GM19328 (cell line): ENCODE results near the gene SLC6A5.

Experiments
- ATAC-seq: cut with Tn5 transposase; IDR thresholded peaks from one replicate; pipeline ENCODE4 v1.9.1; 2021; ENCODE audit warnings: mild to moderate bottlenecking, moderate library complexity; ENCODE audit not compliant: unreplicated experiment

Gene SLC6A5

DNA sequence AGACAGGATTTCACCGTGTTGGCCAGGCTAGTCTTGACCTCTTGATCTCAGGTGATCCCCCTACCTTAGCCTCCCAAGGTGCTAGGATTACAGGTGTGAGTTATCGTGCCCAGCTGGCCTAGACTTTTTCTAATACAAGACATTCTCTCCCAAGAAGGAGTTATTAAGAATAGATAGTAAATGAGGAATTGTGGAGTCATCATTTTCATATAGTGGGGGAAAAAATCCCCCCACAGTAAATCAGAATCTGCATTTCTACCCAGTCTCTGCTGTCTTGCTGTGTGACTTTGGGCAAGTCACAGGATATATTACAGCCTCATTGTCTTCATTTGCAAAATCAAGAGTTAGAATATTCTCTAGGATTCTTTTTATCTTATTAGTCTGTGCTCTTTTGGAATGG, 21.6 kb downstream of the SLC6A5 start:
- no peak for ATAC-seq

DNA sequence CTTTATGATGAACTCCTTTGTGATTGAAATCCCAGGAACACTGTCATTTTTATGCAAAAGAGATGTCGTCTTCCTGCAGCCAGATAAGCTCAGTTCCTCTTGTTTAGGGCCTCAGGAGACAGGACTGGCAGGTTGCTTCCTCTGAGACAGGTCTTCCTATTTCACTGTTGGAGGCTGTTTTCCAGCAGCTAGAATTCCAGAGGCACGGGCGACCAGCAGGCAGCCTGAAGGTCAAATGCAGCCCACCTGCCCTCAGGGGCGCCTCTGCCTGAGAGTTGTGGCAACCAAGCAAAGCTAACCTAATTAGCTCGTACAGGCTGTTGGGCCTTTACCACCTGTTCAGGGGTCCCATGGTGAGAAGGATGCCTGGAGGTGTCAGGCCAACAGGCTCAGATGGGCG, 22.3 kb downstream of the SLC6A5 start:
- no peak for ATAC-seq

DNA sequence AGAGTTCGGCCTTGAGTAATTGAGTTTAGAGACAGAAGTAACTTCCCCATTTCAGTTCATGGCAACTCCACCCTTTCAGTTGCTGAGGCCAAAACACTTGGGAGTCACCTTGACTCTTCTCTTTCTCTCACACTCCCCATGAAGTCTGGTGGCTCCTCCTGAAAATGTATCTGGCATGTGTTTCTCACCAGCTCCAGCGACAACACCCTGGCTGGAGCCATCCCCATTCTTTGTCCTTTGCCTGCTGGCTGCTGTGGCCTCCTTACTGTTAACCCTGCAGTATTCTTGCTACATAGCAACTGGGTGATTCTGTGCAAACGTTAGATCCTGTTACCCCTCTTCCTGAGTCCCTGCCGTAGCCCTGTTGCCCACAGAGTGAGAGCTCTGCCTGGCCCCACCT, 23.8 kb downstream of the SLC6A5 start:
- no peak for ATAC-seq

DNA sequence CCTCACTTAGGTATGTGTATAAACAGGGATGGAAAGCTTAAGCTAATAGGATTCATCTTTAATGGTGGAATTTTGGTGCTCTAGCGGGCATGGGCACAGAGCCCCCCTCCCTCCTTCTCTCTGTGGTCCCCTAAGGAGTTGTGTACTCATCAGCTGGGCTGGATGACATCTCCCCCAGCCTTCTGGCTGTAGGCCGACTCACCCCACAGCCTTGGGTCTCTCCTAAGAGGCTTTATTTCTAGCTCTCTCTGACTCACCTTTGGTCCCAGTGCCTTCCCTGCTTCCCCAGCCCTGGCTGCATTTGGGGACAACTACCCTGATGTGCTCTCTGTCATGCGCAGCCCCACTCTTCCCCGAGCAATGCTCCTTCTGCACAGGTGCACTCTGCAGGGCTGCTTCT, 26.9 kb downstream of the SLC6A5 start:
- ATAC-seq = no peak

DNA sequence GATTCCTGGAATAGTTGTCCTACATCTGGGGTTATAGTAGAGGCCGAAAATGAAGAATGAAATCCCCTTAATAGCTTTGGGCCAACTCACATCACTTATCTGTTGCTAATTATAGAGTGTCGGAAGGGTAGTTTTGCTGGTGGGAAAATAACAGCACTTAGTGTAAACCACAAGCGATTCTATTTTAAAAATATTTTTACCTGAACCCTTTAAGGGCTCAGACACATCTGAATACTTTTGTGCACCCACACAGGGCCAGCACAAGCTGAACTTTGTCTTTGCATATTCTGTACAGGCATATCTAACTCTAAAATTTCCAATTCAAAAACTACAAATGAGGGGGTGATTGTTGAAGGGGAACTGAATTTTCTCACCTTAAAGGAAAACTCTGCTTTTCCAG, 27.6 kb downstream of the SLC6A5 start:
- no peak for ATAC-seq

DNA sequence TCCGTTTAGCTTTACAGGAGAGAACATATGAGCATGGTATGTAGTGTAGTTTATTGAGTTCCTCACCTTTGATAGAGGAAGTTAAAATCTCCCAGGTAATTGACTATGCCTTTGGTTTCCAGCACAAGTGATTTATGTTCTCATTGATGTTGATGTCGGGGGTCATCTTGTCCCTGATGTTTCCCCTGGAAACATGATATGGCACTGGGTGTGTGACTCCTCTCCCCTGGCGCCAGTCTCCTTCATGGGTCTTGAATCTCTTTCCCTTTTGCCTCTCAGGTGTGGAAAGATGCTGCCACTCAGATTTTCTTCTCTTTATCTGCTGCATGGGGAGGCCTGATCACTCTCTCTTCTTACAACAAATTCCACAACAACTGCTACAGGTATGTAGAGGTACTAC, 28.3 kb downstream of the SLC6A5 start:
- no peak for ATAC-seq

DNA sequence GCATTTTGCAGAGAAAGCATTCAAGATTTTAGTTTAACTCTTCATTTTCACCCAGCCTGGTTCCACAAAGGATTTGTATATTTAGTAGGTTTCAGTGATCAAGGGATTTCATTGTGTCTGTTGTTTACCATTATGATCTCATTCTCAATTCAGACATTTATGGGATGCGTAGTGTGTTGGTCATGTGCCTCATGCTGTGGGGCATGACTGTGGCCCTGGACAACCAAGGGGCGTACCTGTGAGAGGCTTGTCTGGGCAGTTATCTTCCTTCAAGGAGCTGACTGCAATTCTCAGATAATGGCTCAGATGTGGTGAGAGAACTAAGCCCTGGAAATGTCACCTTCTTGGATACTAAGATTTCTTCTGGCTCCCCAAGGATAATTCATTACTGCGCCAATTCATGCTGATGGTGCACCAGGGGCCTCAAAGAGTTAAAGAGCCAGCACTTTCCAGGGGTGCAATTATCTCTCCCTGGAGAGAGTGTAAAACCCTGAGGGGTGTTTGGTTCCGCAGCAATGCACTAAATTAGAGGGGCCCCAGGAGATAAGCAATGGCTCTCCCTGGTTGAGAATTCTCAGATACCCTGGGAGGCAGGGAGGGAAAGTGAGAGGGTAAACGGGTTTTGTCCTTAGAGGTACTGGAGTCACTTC, 32.2 kb downstream of the SLC6A5 start:
- no peak for ATAC-seq

DNA sequence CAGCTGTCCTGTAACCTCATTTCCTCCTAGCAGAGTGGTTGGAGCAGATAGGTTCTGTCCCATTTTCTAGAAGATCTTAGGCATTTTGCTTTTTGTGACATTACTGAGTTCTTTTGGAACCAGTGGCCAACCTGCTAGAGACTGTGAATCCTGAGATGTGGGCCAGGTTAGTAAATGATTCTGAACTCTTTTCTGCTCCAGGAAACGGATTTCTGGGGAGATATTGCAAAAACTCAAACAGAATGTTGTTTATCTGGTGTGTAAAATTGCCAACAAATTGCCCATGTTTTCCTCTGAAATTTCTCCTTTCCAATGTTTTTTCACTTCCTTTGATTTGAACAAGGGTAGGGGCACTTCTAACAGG, 32.7 kb downstream of the SLC6A5 start:
- ATAC-seq = no peak

DNA sequence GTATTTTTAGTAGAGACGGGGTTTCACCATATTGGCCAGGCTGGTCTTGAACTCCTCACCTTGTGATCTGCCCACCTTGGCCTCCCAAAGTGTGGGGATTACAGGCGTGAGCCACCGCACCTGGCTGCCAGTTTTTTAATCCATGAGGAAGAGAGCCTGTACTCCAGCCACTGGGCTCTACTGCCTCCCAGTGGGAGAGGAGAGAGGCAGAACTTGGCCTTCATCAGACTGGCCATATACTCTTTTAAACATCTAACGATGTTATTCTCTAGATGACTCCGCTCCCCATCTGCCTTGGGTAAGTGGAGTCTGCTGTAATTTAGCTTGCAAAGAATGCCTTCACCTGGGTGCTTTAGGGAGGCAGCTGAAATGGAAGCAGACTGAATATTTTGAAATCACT, 34.6 kb downstream of the SLC6A5 start:
- ATAC-seq = no peak

DNA sequence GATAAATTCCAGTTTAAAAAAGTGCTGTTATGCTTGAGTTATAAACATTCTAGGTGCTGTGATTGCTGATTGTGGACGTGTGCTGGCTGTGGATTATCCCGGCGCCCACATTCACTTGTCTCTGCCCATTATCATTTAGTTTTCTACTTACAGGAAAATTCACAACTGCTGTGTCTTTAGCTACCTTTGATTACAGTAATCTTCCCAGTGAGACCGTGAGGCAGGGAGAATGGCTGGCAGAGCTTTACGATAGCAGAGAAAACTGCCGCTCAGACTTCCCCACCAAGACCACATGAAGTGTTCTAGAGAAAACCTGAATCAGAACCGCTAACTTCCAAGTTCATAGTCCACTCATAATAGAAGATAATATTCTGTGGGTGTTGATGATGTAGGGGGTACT, 35.4 kb downstream of the SLC6A5 start:
- ATAC-seq = no peak

DNA sequence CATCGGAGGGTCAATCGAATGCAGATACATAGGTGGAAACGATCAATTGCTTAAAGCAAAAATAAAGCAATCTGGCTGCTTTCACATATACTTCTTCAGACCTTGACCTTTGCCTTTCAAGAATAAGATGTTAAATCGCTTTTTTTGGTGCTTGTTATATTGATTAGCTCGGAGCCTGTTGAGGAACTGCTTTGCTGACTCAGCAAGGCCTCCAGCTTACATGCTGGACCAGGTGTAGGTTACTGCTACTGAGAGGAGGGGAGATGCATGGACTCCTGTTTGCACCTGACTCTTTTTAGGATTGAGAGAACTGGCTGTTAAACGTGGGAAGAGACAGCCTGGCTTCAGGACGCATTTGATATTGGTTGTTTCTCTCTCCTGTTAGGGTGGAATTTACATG, 38.7 kb downstream of the SLC6A5 start:
- no peak for ATAC-seq

DNA sequence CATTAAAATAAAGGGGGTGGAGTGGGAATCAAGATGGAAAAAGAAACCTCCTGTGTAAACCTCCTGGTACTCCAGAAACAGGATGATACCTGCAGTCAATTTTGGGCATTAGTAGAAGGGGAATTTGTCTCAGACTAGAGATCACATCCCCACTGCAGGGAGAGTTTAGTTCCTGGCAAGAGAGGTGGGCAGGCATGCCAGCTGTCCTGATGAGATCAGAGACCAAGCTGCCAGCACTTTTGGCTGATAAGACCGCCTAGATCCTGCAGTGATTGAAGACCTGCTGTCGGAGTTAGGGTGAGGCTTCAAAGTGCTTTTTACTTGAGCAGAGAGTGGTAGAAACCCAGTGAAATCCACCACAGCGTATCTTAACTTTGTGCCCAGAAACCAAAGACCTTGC, 40.3 kb downstream of the SLC6A5 start:
- no peak for ATAC-seq

DNA sequence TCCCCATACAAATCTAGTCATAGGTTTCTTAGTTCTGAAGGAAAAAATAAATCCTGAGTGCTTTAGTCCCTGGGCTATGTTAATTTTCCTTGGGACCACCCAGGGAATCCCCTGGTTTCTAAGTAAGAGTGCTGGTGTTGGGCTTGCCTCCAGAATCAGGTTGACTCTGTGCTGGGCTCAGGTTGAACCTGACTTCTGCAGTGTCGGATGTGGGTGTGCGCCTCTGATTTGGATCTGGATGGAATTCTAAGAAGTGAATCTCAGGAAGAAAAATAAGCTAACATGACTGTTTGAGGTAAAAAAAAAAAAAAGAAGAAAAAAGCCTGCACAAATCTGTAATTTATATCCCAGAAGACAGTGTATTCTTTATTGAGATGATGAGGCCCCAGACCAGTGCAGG, 41.0 kb downstream of the SLC6A5 start:
- no peak for ATAC-seq

DNA sequence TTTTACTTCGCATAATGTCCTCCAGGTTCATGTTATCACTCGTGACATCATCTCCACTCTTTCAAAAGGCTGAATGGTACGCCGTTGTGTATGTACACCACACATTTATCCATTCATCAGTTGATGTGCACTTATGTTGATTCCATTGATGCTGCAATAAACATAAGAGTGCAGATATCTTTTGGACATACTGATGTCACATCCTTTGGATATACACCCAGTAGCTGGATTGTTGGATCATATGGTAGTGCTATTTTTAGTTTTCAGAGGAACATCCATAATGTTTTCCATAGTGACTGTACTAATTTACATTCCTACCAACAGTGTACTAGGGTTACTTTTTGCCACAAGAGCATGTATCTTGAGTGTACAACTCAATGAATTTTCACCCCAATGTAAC, 45.0 kb downstream of the SLC6A5 start:
- ATAC-seq = no peak

DNA sequence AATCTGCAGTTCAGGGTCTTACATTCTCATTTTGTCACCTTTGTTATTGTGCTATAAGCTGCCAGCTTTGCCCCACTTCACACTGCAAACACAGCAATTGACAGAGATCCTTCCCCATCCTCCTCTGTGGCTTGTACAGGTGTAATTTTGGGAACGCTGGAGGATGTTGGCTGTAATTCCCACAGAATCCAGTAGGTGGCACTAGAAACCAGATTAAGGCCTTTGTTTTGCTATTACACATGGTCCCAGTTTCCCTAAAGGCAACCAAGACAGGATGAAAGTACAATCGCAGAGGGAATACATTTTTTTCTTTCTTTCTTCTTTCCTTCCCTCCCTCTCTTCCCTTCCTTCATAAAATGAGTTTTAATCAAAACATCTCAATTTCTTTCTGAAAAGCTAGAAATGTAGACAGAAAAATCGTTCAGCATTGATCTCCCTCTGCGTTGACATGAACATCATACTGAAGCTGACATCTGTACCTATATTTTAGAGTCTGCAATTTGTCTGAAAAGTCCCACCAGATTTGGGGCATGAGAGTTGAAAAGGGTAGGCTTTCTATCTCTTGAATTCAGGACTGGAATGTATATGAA, 48.7 kb downstream of the SLC6A5 start:
- ATAC-seq = peak; percentile 67

DNA sequence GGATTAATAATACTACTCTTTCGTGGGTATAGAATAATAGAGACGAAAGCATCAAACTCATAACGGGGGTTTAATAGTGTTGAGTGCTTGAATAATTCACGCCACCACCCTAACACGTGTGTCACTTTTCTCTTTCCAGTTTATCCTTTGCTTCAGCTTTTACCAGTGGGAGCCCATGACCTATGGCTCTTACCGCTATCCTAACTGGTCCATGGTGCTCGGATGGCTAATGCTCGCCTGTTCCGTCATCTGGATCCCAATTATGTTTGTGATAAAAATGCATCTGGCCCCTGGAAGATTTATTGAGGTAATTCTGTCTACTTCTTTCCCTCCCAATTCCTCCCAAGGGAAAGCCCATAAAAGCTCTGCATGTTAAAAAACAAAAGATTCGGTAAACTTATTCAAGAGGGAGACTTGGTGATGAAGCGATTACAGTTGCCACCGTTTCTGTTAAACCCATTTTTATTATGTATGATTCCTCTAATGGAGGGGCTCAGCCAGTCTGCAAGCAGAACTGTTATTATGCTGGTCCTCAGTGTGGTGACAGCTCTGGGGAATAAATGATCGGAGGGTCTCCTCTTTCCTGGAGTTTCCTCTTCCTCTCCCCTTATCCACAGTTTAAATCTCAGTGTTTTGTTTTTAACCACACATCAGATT, 52.9 kb downstream of the SLC6A5 start:
- no peak for ATAC-seq

DNA sequence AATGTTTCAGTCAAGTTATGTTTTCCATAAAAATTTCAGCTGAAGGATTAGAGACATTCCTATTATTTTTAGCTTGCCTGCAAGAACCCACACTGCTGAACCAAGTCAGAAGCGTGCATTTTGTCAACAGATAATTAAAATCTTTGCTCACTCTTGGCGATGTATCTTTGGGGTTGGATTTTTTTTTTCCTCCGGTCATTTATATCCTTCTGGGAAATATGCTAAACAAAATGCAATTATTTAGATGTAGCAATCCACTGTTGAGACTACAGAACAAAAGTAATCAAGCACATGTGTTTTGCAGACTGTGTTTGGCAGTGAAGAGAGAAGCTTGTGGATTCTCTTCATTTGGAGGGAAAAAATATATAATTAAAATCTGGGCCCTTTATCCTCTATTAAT, 54.6 kb downstream of the SLC6A5 start:
- no peak for ATAC-seq

DNA sequence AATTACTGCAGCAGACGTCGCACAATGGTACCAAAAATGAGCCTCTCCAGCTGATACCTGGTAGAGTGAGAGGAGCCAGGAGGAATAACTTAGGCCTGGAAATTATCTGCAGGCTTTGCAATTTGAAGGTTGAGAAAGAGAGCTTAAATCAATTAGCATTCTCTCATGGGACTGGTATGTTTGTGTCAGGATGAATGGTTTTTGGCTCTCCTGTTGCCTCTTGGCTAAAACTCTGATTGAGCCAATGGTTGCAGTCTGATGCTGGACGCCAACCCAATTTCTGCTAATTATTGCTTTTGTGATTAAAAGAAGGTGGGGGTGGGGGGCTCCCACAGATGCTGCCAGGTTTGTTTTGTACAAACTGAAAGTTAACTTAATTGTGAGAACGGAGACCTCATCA, 57.5 kb downstream of the SLC6A5 start:
- ATAC-seq = no peak

DNA sequence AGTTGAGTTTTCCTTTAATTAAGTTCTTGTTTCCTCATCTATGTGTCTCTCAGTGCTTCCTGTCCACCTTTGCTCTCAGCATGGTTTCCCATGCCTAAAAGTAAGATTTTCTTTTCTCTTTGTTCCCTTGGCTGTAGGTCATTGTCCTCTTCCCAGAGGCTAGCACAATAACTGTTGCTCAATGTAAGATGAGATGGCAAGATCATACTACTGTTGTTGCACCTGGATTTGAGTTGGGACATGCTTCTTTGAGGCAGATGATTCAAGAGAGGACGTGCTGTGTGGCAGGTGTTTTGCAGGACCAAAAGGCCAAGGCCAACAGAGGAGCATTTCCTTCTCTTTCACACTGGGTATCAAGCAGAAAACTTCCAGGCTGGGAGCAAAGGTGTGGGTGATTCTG, 58.7 kb downstream of the SLC6A5 start:
- no peak for ATAC-seq

DNA sequence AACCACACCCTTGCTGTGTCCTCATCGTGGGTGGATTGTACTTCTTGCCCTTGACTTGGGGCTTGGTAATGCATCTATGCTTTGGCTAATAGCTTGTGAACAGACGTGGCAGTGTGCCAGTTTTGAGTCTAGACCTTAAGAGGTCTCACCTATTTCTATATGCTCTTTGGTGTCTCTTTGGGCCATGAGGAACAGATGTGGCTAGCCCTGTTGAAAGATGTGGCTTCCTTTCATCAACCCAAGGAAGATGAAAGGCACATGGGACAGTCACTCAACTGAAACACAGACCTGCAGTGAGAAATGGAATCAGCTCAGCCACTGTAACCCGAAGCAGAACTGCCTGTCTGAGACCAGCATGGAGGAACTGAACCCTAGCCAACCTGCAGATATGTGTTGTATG, 62.0 kb downstream of the SLC6A5 start:
- no peak for ATAC-seq

DNA sequence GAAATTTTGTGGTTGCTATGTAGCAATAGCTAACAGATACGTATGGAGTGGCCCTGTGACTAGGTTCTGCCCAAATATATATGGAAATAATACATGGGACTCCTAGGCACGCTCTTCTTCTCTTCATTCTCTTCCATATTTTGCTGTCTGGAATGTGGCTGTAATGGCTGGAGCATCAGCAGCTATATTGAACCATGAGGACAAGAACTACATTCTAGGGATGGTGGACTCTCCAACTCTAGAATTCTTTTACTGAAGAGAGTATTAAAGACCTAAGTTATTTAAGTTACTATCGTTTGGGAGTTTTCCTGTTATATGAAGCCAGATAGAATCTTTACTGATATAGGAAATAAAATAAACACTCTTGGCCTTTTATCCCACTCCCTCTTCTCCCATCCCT, 62.4 kb downstream of the SLC6A5 start:
- no peak for ATAC-seq

DNA sequence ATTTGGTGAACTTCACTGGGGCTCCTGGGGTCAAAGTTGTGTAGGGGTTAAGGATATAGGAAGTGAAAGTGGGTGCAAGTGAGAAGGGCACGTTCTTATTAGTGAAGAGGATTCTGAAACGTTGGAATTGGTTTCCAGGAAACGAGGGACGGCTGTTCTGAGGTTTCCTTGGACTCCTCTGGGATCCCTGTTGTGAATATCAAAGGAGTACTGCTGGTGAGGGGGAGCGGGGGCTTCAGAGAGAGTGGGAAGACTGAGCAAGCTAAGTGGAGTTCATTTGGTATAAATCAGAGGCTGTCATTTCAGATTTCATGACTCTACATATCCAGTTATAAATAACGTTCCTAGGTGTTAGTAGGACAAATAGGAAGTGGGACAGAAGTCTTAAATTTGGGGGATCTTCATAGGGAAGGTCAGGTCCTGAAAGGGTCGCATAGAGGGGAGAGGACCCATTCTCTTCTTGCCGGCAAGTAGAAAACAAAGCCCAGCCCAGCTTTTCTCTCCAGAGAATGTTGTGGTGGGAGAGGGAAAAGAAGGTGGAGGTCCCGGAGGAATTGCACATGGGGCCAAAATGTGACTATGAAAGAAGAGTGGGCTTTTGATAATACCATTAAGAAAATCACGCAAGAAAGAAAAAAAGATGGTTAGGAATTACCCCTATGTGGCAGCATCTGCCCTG, 68.9 kb downstream of the SLC6A5 start:
- no peak for ATAC-seq
